ENCODE data around the gene PAPSS1. TPM values are rescaled to one million over a fixed set of nuclear protein-coding genes. Genes with fewer than 3 reads are reported as not detected.

PAPSS1 gene
- total and polyA plus RNA-seq, 2 of the 8 experiments (the other 6 are each of a cell fraction or from before 2014, with no cell fraction given) = 79.2 to 98.5 TPM

GRCh38 chr4:107740381-107740780 is 20.3 kb upstream of the PAPSS1 start:
- no peak overlapping the region for H4K5ac ChIP-seq (ENCODE audit: insufficient read length, low read depth, low read length)
- DNase-seq (ENCODE audit: low read depth in 1 of 2, low spot score in 2 of 2) (no peak), FAIRE-seq (no peak)
- H2BK12ac ChIP-seq (ENCODE audit: low read depth, low read length) = no peak overlapping the region
- no peak overlapping the region for H3K4me3 ChIP-seq (ENCODE audit: extremely low read depth in 1 of 4, insufficient read depth in 2 of 4, low read depth in 3 of 4, low read length in 4 of 4)
- H3K14ac ChIP-seq (ENCODE audit: insufficient read length) = no peak overlapping the region
- no peak overlapping the region for H2BK5ac ChIP-seq (ENCODE audit: low read depth, low read length)
- H3K9me3 ChIP-seq (ENCODE audit: insufficient read depth in 2 of 2, low read depth in 1 of 2, low read length in 1 of 2) = no peaks in the 10 kb centered on the region; a peak in 1 of 4 replicates
- no peaks in the 10 kb centered on the region for H3K23me2 ChIP-seq (ENCODE audit: low read depth, low read length)
- no peak overlapping the region for H2BK15ac ChIP-seq (ENCODE audit: low read length)
- no peak overlapping the region for H4K8ac ChIP-seq (ENCODE audit: extremely low read depth, insufficient read depth, low read length)
- no peak overlapping the region for H3K9ac ChIP-seq (replicated peaks in 1 of 4; ENCODE audit: extremely low read depth in 1 of 4, low read depth in 3 of 4, low read length in 3 of 4)
- no peaks in the 10 kb centered on the region for H4K20me1 ChIP-seq (replicated peaks in 1 of 2; ENCODE audit: control insufficient read depth in 1 of 2, insufficient read depth in 2 of 2, low read length in 2 of 2)
- H3K4me1 ChIP-seq (replicated peaks in 1 of 4; ENCODE audit: control insufficient read depth in 3 of 4, insufficient read depth in 4 of 4, low read length in 3 of 4) = peaks cover 0 to 7% (median 0%) of the 10 kb centered on the region in 4 experiments; a peak in 1 of 7 replicates
- H2BK20ac ChIP-seq (ENCODE audit: low read length) = no peak overlapping the region
- no peak overlapping the region for H3K18ac ChIP-seq (ENCODE audit: extremely low read depth, low read length)
- H4K91ac ChIP-seq (replicated peaks; ENCODE audit: insufficient read length, low read length) = no peak overlapping the region
- no peaks in the 10 kb centered on the region for H3K79me2 ChIP-seq (ENCODE audit: control insufficient read depth in 1 of 2, insufficient read depth in 2 of 2, low read length in 2 of 2)
- ChIA-PET POLR2A (ENCODE audit: partially characterized antibody) (interaction anchor here (1.7 kb wide), 1 partner anchor 20 kb away, joined by 5 read pairs; the partner anchor contains the start of gene PAPSS1), CTCF (ENCODE audit: partially characterized antibody) (interaction anchor here (0.5 to 3.1 kb wide), 16 partner anchors 8 to 818 kb away, joined by 3 to 13 read pairs (median 3); no protein-coding TSS in a partner anchor)
- H2AFZ ChIP-seq (ENCODE audit: low read length) = no peak overlapping the region
- no peak overlapping the region for H2AK5ac ChIP-seq (ENCODE audit: low read depth, low read length)
- H3K4me2 ChIP-seq (ENCODE audit: insufficient read depth in 1 of 2, low read depth in 2 of 2, low read length in 2 of 2) = no peak overlapping the region
- peaks cover 1 to 11% (median 4%) of the 10 kb centered on the region in 4 experiments; a peak in 4 of 7 replicates for H3K27me3 ChIP-seq (replicated peaks in 1 of 4; ENCODE audit: control insufficient read depth in 3 of 4, extremely low read depth in 1 of 4, insufficient read depth in 3 of 4, low read length in 3 of 4)
- H3K23ac ChIP-seq (ENCODE audit: insufficient read length) = no peak overlapping the region
- no peak overlapping the region for H3K4ac ChIP-seq (replicated peaks; ENCODE audit: insufficient read length, low read depth, low read length)
- H3K79me1 ChIP-seq (ENCODE audit: low read depth, low read length) = no peaks in the 10 kb centered on the region
- no peaks in the 10 kb centered on the region for H3K36me3 ChIP-seq (ENCODE audit: control insufficient read depth in 2 of 4, insufficient read depth in 4 of 4, low read length in 3 of 4)
- 63% methylated on average over 3 of the region's 3 CpGs; no CpG with 5 or more reads in 1 of the 2 experiments for WGBS, 2 experiments (ENCODE audit: extremely low coverage in 1 of 2, insufficient coverage in 1 of 2, insufficient read length in 1 of 2, insufficient replicate concordance in 2 of 2, low coverage in 1 of 2, low lambda C conversion rate in 2 of 2, missing lambda C conversion rate in 1 of 2)
- no peak overlapping the region for H3K27ac ChIP-seq (ENCODE audit: low read depth, low read length)
- H3K56ac ChIP-seq (replicated peaks; ENCODE audit: insufficient read length, low read depth, low read length) = no peak overlapping the region
- H2BK120ac ChIP-seq (replicated peaks; ENCODE audit: low read depth, low read length) = no peak overlapping the region
- TF ChIP-seq E2F6 (IDR thresholded peaks at IDR 0.05) (no peak), RXRA (IDR thresholded peaks at IDR 0.05; ENCODE audit: insufficient read depth, low read depth, low read length) (no peak), SIX5 (IDR thresholded peaks at IDR 0.05; ENCODE audit: low read depth, low read length) (no peak), SUZ12 (IDR thresholded peaks at IDR 0.05; ENCODE audit: low read length) (no peak), GTF2F1 (IDR thresholded peaks at IDR 0.05; ENCODE audit: borderline replicate concordance, low read depth, low read length) (no peak), TAF7 (optimal IDR thresholded peaks at IDR 0.05; ENCODE audit: borderline replicate concordance, low read depth, low read length) (no peak), BRCA1 (IDR thresholded peaks at IDR 0.05; ENCODE audit: low read depth, low read length) (no peak), CEBPB (IDR thresholded peaks at IDR 0.05; ENCODE audit: low read depth, low read length) (peak; percentile 39; the same call in 1 of the 2 replicates), KDM1A (IDR thresholded peaks at IDR 0.05; ENCODE audit: borderline replicate concordance, low read length) (no peak), CTBP2 (IDR thresholded peaks at IDR 0.05; ENCODE audit: borderline replicate concordance, insufficient read depth, insufficient read length, low read length) (no peak), CHD2 (IDR thresholded peaks at IDR 0.05; ENCODE audit: low read length) (no peak), RAD21 (IDR thresholded peaks at IDR 0.05 in 1 of 2, conservative IDR thresholded peaks at IDR 0.05 in 1 of 2; ENCODE audit: low read depth in 2 of 2, low read length in 2 of 2) (peak in 1 of 2 experiments; percentile 26; a peak in 3 of 4 replicates)

Data from H1 (cell line).